ENCODE measurements around the gene YTHDF1.

DNA sequence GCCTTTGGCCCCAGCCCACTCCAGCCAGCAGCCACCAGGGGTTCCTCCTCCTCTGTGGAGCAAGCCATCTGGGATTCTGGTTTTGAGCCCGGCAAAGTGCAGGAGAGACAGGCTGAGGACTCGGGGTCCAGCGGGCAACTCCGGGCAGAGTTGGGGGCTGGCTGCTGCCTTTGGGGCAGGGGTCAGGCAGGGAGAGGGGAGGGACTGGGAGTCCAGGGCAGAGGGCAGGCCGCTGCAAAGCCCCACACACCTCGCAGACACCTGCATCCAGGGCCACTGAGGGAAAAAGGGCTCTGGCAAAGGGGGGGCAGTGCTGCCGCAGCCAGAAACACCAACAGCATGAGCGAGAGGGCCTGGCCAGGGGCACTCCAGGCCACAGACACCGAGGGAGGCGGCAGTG lies 28.5 kb upstream of the YTHDF1 start:
- TF ChIP-seq, protein P1, sequence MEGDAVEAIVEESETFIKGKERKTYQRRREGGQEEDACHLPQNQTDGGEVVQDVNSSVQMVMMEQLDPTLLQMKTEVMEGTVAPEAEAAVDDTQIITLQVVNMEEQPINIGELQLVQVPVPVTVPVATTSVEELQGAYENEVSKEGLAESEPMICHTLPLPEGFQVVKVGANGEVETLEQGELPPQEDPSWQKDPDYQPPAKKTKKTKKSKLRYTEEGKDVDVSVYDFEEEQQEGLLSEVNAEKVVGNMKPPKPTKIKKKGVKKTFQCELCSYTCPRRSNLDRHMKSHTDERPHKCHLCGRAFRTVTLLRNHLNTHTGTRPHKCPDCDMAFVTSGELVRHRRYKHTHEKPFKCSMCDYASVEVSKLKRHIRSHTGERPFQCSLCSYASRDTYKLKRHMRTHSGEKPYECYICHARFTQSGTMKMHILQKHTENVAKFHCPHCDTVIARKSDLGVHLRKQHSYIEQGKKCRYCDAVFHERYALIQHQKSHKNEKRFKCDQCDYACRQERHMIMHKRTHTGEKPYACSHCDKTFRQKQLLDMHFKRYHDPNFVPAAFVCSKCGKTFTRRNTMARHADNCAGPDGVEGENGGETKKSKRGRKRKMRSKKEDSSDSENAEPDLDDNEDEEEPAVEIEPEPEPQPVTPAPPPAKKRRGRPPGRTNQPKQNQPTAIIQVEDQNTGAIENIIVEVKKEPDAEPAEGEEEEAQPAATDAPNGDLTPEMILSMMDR (IDR thresholded peaks at IDR 0.05): no peak
- no peak for TF ChIP-seq POLR2A (IDR thresholded peaks at IDR 0.05)

Data from esophagus squamous epithelium (tissue), 4 donors.